Osteoblast (primary cell): ENCODE results near the gene AVPR1A. TPM values are rescaled to one million over a fixed set of nuclear protein-coding genes. Genes with fewer than 3 reads are reported as not detected.
A peak's percentile ranks its signal among the peaks of the same experiment; 100 is the strongest.

Experiments used
- DNase-seq: peaks from one replicate; pipeline ENCODE4 v3.0.0; 2011; ENCODE audit warnings: low spot score, mixed read lengths; ENCODE audit not compliant: insufficient read length; ENCODE audit errors: missing footprints
- H2AFZ ChIP-seq: 2 replicates; pipeline ENCODE4 v1.6.0; 2011; ENCODE audit warnings: mild to moderate bottlenecking, low read length
- H3K27ac ChIP-seq: 2 replicates; pipeline ENCODE4 v1.5.1; 2011; ENCODE audit warnings: mild to moderate bottlenecking, low read depth, low read length, moderate library complexity
- H3K27me3 ChIP-seq: 2 replicates; pipeline ENCODE4 v1.6.0; 2012; ENCODE audit warnings: mild to moderate bottlenecking, control low read depth, inconsistent platforms, low read length, moderate library complexity; ENCODE audit not compliant: insufficient read depth
- H3K36me3 ChIP-seq: 2 replicates; pipeline ENCODE4 v1.5.1; 2011; ENCODE audit warnings: mild to moderate bottlenecking, low read length, control low read depth, moderate library complexity; ENCODE audit not compliant: insufficient read depth
- H3K4me1 ChIP-seq: 2 replicates; pipeline ENCODE4 v1.5.1; 2011; ENCODE audit warnings: mild to moderate bottlenecking, low read length, control low read depth, moderate library complexity; ENCODE audit not compliant: insufficient read depth
- H3K4me2 ChIP-seq: 2 replicates; pipeline ENCODE4 v1.6.0; 2011; ENCODE audit warnings: mild to moderate bottlenecking, low read length; ENCODE audit not compliant: insufficient read depth
- H3K4me3 ChIP-seq: fragments of 200-600 bp; sonication (generic); 3 replicates; pipeline ENCODE4 v1.5.1; 2012; ENCODE audit warnings: mild to moderate bottlenecking, low read length, inconsistent platforms; ENCODE audit not compliant: insufficient read depth
- H3K79me2 ChIP-seq: 2 replicates; pipeline ENCODE4 v1.6.0; 2012; ENCODE audit warnings: mild to moderate bottlenecking, low read length, control low read depth, inconsistent platforms; ENCODE audit not compliant: insufficient read depth
- H3K9me3 ChIP-seq: 2 replicates; pipeline ENCODE4 v1.5.1; 2011; ENCODE audit warnings: low read depth, low read length, control low read depth
- H4K20me1 ChIP-seq: 2 replicates; pipeline ENCODE4 v1.6.0; 2012; ENCODE audit warnings: mild to moderate bottlenecking, low read length, control low read depth; ENCODE audit not compliant: insufficient read depth
- CTCF ChIP-seq: IDR thresholded peaks from 2 replicates; pipeline ENCODE4 v1.5.1; 2011; ENCODE audit warnings: mild to moderate bottlenecking, low read depth, low read length, moderate library complexity; ENCODE audit errors: extremely low read depth
- total RNA-seq: library from RNA; depleted of rRNA; stranded (reverse); fragments of >200 nt; gene quantifications from 2 replicates; pipeline ENCODE4 v1.2.3, GENCODE V29; 2012

The AVPR1A gene
- total RNA-seq, 1 donor, result not detected

- DNase-seq, result no peak
- H3K27ac ChIP-seq, result no peak overlapping the region
- no peak overlapping the region for H2AFZ ChIP-seq
- no peaks in the 10 kb centered on the region for H3K9me3 ChIP-seq
- no peak overlapping the region for H3K4me3 ChIP-seq
- H3K79me2 ChIP-seq, result no peaks in the 10 kb centered on the region
- peaks cover 14% of the 10 kb centered on the region for H3K27me3 ChIP-seq
- H3K4me2 ChIP-seq, result no peak overlapping the region
- H3K4me1 ChIP-seq, result no peaks in the 10 kb centered on the region
- TF ChIP-seq CTCF, result no peak
- no peaks in the 10 kb centered on the region for H4K20me1 ChIP-seq
- H3K36me3 ChIP-seq, result no peaks in the 10 kb centered on the region
Observed at GRCh38 chr12:63095369-63095980, 55.5 kb downstream of the AVPR1A start.

- no peak for TF ChIP-seq CTCF
- H2AFZ ChIP-seq, result no peak overlapping the region
- peaks cover 17% of the 10 kb centered on the region for H3K27me3 ChIP-seq
- H3K9me3 ChIP-seq, result no peaks in the 10 kb centered on the region
- DNase-seq, result peak; percentile 36
- no peaks in the 10 kb centered on the region for H4K20me1 ChIP-seq
- no peak overlapping the region for H3K4me3 ChIP-seq
- no peaks in the 10 kb centered on the region for H3K79me2 ChIP-seq
- H3K36me3 ChIP-seq, result no peaks in the 10 kb centered on the region
- no peaks in the 10 kb centered on the region for H3K4me1 ChIP-seq
- H3K27ac ChIP-seq, result no peak overlapping the region
- H3K4me2 ChIP-seq, result no peak overlapping the region
Observed at GRCh38 chr12:63093711-63094110, 57.3 kb downstream of the AVPR1A start.

- no peaks in the 10 kb centered on the region for H3K79me2 ChIP-seq
- H3K36me3 ChIP-seq, result no peaks in the 10 kb centered on the region
- H3K9me3 ChIP-seq, result no peaks in the 10 kb centered on the region
- DNase-seq, result no peak
- TF ChIP-seq CTCF, result no peak
- no peak overlapping the region for H3K27ac ChIP-seq
- H3K4me1 ChIP-seq, result no peaks in the 10 kb centered on the region
- no peak overlapping the region for H2AFZ ChIP-seq
- no peaks in the 10 kb centered on the region for H4K20me1 ChIP-seq
- peaks cover 17% of the 10 kb centered on the region for H3K27me3 ChIP-seq
- H3K4me3 ChIP-seq, result no peak overlapping the region
- H3K4me2 ChIP-seq, result no peak overlapping the region
Observed at GRCh38 chr12:63093084-63093483, 57.9 kb downstream of the AVPR1A start.

Other genes starting within 250 kb of the AVPR1A start
- 13.0 and 13.4 TPM in 2 replicates for gene PPM1H, start 216.1 kb downstream of the AVPR1A start, total RNA-seq